ENCODE results near the gene FOXC1. TPM values are rescaled to one million over a fixed set of nuclear protein-coding genes. Genes with fewer than 3 reads are reported as not detected.

Gene FOXC1
- total and polyA plus RNA-seq, 2 of the 13 experiments (the other 11 are each of a cell fraction or from before 2014, with no cell fraction given): 0.44 to 0.55 TPM

DNA sequence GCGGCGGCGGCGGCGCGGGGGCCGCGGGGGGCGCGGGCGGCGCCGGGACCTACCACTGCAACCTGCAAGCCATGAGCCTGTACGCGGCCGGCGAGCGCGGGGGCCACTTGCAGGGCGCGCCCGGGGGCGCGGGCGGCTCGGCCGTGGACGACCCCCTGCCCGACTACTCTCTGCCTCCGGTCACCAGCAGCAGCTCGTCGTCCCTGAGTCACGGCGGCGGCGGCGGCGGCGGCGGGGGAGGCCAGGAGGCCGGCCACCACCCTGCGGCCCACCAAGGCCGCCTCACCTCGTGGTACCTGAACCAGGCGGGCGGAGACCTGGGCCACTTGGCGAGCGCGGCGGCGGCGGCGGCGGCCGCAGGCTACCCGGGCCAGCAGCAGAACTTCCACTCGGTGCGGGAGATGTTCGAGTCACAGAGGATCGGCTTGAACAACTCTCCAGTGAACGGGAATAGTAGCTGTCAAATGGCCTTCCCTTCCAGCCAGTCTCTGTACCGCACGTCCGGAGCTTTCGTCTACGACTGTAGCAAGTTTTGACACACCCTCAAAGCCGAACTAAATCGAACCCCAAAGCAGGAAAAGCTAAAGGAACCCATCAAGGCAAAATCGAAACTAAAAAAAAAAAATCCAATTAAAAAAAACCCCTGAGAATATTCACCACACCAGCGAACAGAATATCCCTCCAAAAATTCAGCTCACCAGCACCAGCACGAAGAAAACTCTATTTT, 2.0 kb downstream of the FOXC1 start (continued):
- no peak for TF ChIP-seq IKZF5 (CRISPR knock-in tag; IDR thresholded peaks at IDR 0.05)
- no peak for TF ChIP-seq XBP1 (CRISPR knock-in tag; IDR thresholded peaks at IDR 0.05)
- TF ChIP-seq ZFAT (CRISPR knock-in tag; conservative IDR thresholded peaks at IDR 0.05): no peak
- TF ChIP-seq ZNF691 (CRISPR knock-in tag; IDR thresholded peaks at IDR 0.05; ENCODE audit: borderline replicate concordance, low read depth): no peak
- TF ChIP-seq ZNF724P (CRISPR knock-in tag; IDR thresholded peaks at IDR 0.05; ENCODE audit: borderline replicate concordance): 0 out of 2 replicates have a peak, but pooled peaks have one; percentile 20
- no peak for TF ChIP-seq ZNF503 (CRISPR knock-in tag; IDR thresholded peaks at IDR 0.05)
- TF ChIP-seq ZNF607 (CRISPR knock-in tag; IDR thresholded peaks at IDR 0.05; ENCODE audit: borderline replicate concordance): no peak
- 0 out of 2 replicates have a peak, but pooled peaks have one; percentile 27 for TF ChIP-seq KMT2B (CRISPR knock-in tag; IDR thresholded peaks at IDR 0.05)
- no peak; the same call in none of the 2 replicates for TF ChIP-seq ZNF841 (CRISPR knock-in tag; IDR thresholded peaks at IDR 0.05; ENCODE audit: borderline replicate concordance)
- no peak for TF ChIP-seq ZNF124 (CRISPR knock-in tag; IDR thresholded peaks at IDR 0.05)
- TF ChIP-seq SOX6 (IDR thresholded peaks at IDR 0.05): no peak
- TF ChIP-seq SOX6 (CRISPR knock-in tag; IDR thresholded peaks at IDR 0.05): no peak
- no peak for TF ChIP-seq ZNF546 (CRISPR knock-in tag; conservative IDR thresholded peaks at IDR 0.05)
- TF ChIP-seq MXI1 (IDR thresholded peaks at IDR 0.05; ENCODE audit: borderline replicate concordance, low read depth, low read length): no peak
- no peak for TF ChIP-seq ETV6 (CRISPR knock-in tag; conservative IDR thresholded peaks at IDR 0.05)
- TF ChIP-seq PHF5A (CRISPR knock-in tag; IDR thresholded peaks at IDR 0.05; ENCODE audit: low read depth, unreplicated experiment): no peak
- TF ChIP-seq ZNF530 (CRISPR knock-in tag; IDR thresholded peaks at IDR 0.05; ENCODE audit: low read depth): no peak
- peak; percentile 54; the same call in 1 of the 2 replicates for TF ChIP-seq ZNF773 (CRISPR knock-in tag; IDR thresholded peaks at IDR 0.05; ENCODE audit: borderline replicate concordance)
- TF ChIP-seq JUND (CRISPR knock-in tag; IDR thresholded peaks at IDR 0.05): no peak
- peak; percentile 77 for TF ChIP-seq KDM2A (CRISPR knock-in tag; IDR thresholded peaks at IDR 0.05; ENCODE audit: borderline replicate concordance, low read depth)
- TF ChIP-seq RAD21 (CRISPR knock-in tag; IDR thresholded peaks at IDR 0.05): peak; percentile 22; the same call in 1 of the 2 replicates
- TF ChIP-seq ZNF570 (CRISPR knock-in tag; IDR thresholded peaks at IDR 0.05; ENCODE audit: borderline replicate concordance): no peak
- no peak for TF ChIP-seq SRF (IDR thresholded peaks at IDR 0.05; ENCODE audit: low read depth, low read length)
- TF ChIP-seq ZFY (CRISPR knock-in tag; IDR thresholded peaks at IDR 0.05): 0 out of 2 replicates have a peak, but pooled peaks have one; percentile 57
- TF ChIP-seq ZNF790 (CRISPR knock-in tag; IDR thresholded peaks at IDR 0.05; ENCODE audit: borderline replicate concordance): no peak
- TF ChIP-seq HOXA3 (CRISPR knock-in tag; IDR thresholded peaks at IDR 0.05): no peak
- TF ChIP-seq, protein P1, sequence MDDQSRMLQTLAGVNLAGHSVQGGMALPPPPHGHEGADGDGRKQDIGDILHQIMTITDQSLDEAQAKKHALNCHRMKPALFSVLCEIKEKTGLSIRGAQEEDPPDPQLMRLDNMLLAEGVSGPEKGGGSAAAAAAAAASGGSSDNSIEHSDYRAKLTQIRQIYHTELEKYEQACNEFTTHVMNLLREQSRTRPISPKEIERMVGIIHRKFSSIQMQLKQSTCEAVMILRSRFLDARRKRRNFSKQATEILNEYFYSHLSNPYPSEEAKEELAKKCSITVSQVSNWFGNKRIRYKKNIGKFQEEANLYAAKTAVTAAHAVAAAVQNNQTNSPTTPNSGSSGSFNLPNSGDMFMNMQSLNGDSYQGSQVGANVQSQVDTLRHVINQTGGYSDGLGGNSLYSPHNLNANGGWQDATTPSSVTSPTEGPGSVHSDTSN (CRISPR knock-in tag; IDR thresholded peaks at IDR 0.05; ENCODE audit: borderline replicate concordance): no peak

All from HepG2 (cell line).